HG03135 (cell line): Measurements from ENCODE around the gene PPP1R10.
A peak's percentile ranks its signal among the peaks of the same experiment; 100 is the strongest.

Source experiments
- ATAC-seq: cut with Tn5 transposase; IDR thresholded peaks from one replicate; pipeline ENCODE4 v1.9.1; 2021; ENCODE audit warnings: mild to moderate bottlenecking, moderate library complexity; ENCODE audit not compliant: unreplicated experiment

The PPP1R10 gene

DNA sequence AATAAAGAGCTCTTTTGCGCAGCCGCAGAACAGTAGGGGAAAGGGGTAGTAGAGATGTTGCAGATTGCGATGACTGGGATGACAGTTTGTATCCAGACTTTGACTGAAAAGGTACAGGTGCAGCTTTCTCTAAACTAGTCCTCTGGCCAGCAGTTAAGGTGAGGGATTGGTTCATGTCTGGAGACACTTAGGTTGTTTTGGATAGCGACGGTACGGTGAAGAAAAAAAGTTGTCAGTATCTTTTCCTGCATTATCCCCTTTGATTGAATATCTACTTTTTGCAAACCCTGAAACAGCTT lies 59.4 kb downstream of the PPP1R10 start:
- no peak for ATAC-seq

DNA sequence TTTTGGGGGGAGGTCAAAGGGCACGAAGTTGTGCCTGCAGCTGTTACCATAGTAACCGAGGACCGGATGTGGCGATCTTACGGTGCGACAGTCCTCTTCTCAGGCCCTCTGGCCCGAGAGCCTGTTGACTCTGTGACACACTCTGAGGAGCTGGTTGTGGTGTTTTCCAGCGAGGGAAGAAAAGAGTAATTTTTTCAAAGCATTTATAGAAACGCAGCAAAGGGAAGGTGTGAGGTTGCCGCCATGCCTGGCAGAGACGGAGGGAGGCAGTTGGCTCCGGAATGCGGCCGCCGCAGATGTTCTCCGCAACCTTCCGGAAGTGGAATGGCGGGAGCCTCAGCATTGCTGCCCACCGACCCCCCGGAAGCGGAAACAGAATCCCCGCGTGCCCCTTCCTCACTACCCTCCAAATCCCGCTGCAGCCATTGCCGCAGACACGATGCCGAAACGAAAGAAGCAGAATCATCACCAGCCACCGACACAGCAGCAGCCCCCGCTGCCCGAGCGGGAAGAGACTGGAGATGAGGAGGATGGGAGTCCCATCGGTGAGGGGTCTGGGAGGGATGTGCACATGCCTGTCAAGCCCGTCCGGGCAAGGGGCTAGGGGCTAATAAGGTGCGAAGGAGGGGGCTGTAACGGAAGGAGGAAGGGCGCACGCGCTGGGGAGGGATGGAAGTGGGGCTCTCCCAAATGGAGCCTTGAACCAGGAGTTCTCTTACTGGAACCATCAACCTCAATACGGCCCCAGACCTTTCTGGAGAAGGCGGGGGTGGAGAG lies 59.9 kb downstream of the PPP1R10 start, which contains the start of gene PRR3:
TSS of gene PRR3 (plus strand) at position 390 of the 777 bp plus-strand sequence. CDS start at position 440, 50 bp downstream.
- peak; percentile 58 for ATAC-seq

DNA sequence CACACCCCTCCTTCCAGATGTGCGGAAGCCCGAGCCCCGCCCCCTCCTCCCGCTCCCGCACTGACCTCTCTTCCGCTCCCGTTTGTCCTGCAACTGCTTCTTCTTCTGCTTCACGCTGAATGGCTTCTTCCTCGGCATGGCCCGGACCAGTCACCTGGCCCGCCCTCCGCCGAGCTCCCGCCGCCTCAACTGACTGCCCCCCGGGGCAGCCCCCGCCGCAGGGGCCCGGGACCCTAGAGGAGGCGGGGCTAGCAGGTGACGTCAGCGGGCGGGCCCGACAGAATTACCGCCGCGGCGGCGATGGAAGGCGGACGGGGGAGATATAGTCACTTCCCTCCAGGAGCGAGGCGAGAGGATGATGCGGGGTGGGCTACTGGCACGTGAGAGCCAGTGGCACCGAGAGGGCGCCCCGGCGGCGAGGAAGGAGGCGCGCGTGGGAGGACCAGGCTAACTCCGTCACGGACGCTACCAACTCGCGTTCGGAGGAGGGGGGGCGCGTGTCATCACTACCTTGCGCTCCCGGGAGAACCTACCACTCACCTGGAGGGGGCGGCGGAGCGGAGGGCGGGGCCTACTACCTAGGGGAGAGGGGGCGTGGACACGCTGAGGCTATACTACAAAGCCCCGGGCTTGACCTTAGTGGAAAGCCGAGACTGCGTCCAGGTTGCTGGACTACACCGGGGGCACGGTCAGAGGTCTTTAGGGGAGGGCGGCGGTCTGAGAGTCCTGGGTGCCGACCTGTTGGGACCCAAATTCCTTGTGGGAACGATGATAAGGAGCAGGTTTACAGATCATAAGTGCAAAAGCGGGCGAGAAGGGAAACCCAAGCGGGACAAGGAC lies 60.8 kb downstream of the PPP1R10 start, which contains the start of gene GNL1:
TSS of gene GNL1 (minus strand) at position 424 of the 840 bp plus-strand sequence. CDS start at position 138, 286 bp downstream.
- ATAC-seq, result peak; percentile 83

DNA sequence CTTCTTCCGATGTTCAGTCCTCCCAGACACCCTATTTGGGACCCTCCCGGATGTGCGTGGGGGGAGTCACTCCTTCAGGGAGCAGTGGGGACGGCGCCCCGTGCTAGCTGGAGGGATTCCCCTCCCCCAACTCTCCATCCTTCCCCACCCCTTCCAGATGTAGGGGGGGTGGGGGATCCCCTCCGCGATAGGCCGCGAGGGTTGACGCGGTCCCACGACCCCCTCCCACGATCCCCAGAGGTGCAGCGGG lies 61.3 kb downstream of the PPP1R10 start:
- ATAC-seq, result peak; percentile 8

DNA sequence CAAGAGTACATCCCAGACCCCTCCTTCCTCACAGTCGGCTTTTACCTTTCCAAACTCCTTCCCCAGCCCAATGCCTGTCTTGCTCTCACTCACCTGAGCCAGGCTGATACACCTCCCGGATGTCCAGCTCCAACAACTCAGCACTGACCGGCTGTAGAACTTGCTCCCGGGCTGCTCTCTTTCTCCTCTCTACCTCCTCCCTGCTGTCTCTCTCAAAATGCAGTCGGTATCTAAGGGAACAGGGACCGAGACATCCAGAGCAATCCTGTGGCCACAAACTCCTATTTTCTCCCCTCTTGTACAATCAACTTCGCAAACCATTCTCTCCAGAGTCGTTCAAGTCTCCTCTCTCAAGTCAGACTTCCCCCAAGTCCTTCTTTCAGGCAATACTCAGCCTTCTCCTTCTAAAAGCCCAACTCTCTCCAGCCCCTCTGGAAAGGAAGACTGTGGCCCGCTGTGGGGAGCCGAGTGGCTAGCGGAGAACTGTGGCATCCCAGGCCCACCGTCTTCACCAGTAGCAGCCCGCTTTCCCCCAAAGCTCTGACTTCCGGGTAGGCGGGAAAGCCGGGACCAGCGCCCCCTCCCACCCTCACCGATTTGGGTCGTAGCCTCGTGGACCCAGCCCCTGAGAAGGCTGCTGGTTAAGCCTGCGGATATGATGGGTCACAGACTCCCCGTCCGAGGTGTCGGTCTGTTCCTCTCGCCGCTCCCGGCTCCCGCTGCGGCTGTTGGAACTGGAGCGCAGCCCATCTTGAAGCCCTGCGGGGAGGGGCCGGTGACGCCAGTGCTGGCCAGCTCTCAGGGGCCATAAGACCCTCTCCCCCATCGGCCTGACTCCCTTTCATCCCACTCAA lies 61.9 kb downstream of the PPP1R10 start:
- ATAC-seq, result no peak

DNA sequence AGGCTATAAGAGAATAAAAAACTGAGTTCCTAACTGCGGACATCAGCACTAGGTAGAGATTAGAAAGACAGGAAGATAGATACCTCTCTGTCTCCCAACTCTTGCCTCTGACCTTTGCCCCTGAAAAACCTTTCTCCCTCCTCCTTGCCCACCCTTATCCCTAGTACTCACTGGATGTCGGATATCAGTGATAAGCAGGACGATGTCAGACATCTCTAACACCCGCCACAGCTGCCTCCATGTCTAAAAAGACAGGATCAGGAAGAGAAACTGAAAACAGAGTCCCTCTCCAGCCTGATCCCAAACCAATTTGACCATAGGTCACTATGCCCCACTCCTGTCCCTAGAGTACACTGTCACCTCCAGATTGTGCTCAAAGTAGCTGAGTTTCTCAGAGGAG lies 62.6 kb downstream of the PPP1R10 start:
- no peak for ATAC-seq
